Spinal cord (tissue), 10 donors: ENCODE measurements around the gene SEMA6A. TPM values are rescaled to one million over a fixed set of nuclear protein-coding genes. Genes with fewer than 3 reads are reported as not detected.

ENCODE experiments used
- DNase-seq, 6 donors: peaks; one replicate each; pipeline versions ENCODE4 v3.0.0 to v3.0.0-alpha.2; 2013 to 2015; ENCODE audit warnings: low spot score in 6 of 6, low read depth in 4 of 6
- H3K27ac ChIP-seq: one replicate; pipeline ENCODE4 v1.5.1; 2013; ENCODE audit warnings: low read depth, low read length, control low read depth
- H3K27me3 ChIP-seq: one replicate; pipeline ENCODE4 v1.6.1; 2013; ENCODE audit warnings: low read length; ENCODE audit not compliant: control insufficient read depth, insufficient read depth
- H3K36me3 ChIP-seq: one replicate; pipeline ENCODE4 v1.6.1; 2013; ENCODE audit warnings: low read length; ENCODE audit not compliant: control insufficient read depth, insufficient read depth
- H3K4me1 ChIP-seq: one replicate; pipeline ENCODE4 v1.6.1; 2013; ENCODE audit warnings: low read length; ENCODE audit not compliant: control insufficient read depth, insufficient read depth
- H3K4me3 ChIP-seq: one replicate; pipeline ENCODE4 v1.5.1; 2013; ENCODE audit warnings: low read depth, low read length, control low read depth
- H3K9me3 ChIP-seq: one replicate; pipeline ENCODE4 v1.6.1; 2013; ENCODE audit warnings: low read length; ENCODE audit not compliant: control insufficient read depth, insufficient read depth
- WGBS: methylation state at CpG from one replicate; pipeline ENCODE4 v1.1.5; 2013; ENCODE audit warnings: missing lambda C conversion rate; ENCODE audit not compliant: insufficient coverage; 5-methylcytosine and 5-hydroxymethylcytosine counted together
- polyA plus RNA-seq, 2 donors: library from polyadenylated mRNA; unstranded; fragments of 120-200 nt; gene quantifications; one replicate each; pipeline ENCODE4 v1.2.1, GENCODE V29; 2013; ENCODE audit not compliant: insufficient read length in 2 of 2
- total RNA-seq, 2 donors: library from RNA; depleted of rRNA in 1 of 2; stranded (reverse); fragments of 120-200 nt in 1 of 2; fragments of >200 nt in 1 of 2; gene quantifications; one replicate each; pipeline versions ENCODE4 v1.2.3 to v1.2.4, GENCODE V29; 2013 to 2014
- donor health status: healthy.

The SEMA6A gene
- total and polyA plus RNA-seq, 4 donors: 52.8 to 135 (median 98.0) TPM

- DNase-seq: no peak
Observed at GRCh38 chr5:116418016-116418415, 156.6 kb downstream of the SEMA6A start.

GRCh38 chr5:116415989-116416388 lies 158.6 kb downstream of the SEMA6A start:
- WGBS: 71% methylated on average over 5 of the region's 5 CpGs
- Histone ChIP-seq H3K4me1 (peaks cover 4% of the 10 kb centered on the region), H3K27ac (no peak overlapping the region), H3K27me3 (no peaks in the 10 kb centered on the region), H3K9me3 (no peaks in the 10 kb centered on the region), H3K36me3 (no peaks in the 10 kb centered on the region), H3K4me3 (no peak overlapping the region)
- no peak for DNase-seq

More at GRCh38 chr5:116418016-116418415, 156.6 kb downstream of the SEMA6A start:
- H3K27me3 ChIP-seq: no peaks in the 10 kb centered on the region
- H3K4me1 ChIP-seq: no peaks in the 10 kb centered on the region
- no peaks in the 10 kb centered on the region for H3K36me3 ChIP-seq
- no peak overlapping the region for H3K27ac ChIP-seq
- H3K4me3 ChIP-seq: no peak overlapping the region
- no CpG with 5 or more reads among the region's 2 CpGs for WGBS
- no peaks in the 10 kb centered on the region for H3K9me3 ChIP-seq

DNA sequence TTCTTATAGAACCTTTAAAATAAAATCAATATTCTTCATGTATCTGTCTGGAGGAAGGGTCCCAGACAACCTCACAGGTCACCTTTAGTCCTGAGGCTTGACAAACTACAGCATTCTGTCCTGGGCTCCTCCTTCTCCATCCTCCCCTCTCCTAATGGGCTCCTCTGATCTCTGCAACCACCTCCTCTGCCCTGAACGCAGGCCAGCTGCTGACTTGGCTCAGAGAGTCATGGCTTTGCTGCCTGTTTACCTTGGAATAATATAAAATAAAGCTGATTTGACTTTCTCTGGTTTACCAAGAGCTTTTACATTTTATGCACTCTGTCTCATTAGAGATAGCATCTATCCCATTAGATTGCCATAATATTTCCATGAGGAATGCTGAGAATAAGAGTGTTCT lies 159.4 kb downstream of the SEMA6A start:
- Histone ChIP-seq H3K36me3 (no peaks in the 10 kb centered on the region), H3K27ac (no peak overlapping the region), H3K9me3 (no peaks in the 10 kb centered on the region), H3K4me1 (peaks cover 5% of the 10 kb centered on the region), H3K4me3 (no peak overlapping the region), H3K27me3 (no peaks in the 10 kb centered on the region)
- no peak for DNase-seq
- WGBS: no CpG with 5 or more reads among the region's 1 CpG

- 62% methylated on average over 4 of the region's 5 CpGs for WGBS
Observed at GRCh38 chr5:116411101-116411571, 163.5 kb downstream of the SEMA6A start.

GRCh38 chr5:116410336-116410890 lies 164.2 kb downstream of the SEMA6A start:
- no peaks in the 10 kb centered on the region for H3K27me3 ChIP-seq
- no peak overlapping the region for H3K4me3 ChIP-seq
- 80% methylated on average over 1 of the region's 3 CpGs for WGBS
- no peak overlapping the region for H3K27ac ChIP-seq
- no peaks in the 10 kb centered on the region for H3K36me3 ChIP-seq
- H3K9me3 ChIP-seq: no peaks in the 10 kb centered on the region
- H3K4me1 ChIP-seq: peaks cover 5% of the 10 kb centered on the region
- DNase-seq: no peak

More at GRCh38 chr5:116411101-116411571, 163.5 kb downstream of the SEMA6A start:
- H3K27me3 ChIP-seq: no peaks in the 10 kb centered on the region
- DNase-seq: peak in 1 of 6 donors; percentile 41
- peaks cover 5% of the 10 kb centered on the region for H3K4me1 ChIP-seq
- no peak overlapping the region for H3K4me3 ChIP-seq
- H3K9me3 ChIP-seq: no peaks in the 10 kb centered on the region
- H3K27ac ChIP-seq: no peak overlapping the region
- no peaks in the 10 kb centered on the region for H3K36me3 ChIP-seq

DNA sequence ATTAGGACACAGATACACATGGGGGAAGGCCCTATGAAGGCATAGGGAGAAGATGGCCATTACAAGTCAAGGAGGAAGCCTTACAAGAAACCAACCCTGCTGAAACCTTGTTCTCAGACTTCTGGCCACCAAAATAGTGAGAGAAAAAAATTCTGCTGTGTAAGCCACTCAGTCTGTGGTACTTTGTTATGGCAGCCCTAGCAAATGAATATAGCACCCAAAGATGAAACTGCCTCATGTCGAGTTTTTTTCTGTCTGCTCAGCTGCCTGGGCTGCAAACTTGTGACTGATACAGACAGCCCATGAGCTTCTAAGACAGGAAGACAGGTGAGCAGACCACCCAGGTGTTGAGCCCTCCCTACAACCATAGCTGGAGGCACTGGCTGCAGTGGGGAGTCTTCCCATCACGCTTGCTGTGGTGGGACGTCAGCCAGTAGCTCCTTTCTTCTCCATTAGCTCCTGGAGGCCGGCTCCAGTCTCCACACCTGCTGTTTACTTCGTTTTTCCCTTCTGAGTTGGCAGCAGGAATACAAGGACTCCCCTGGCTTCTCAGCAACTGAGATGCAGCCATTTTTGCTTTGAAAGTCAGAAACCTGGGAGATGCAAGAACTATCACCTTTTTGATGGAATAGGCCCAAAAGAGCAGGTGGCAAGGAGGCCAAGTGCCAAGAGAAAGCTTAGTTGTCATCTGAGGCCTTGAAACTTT lies 164.9 kb downstream of the SEMA6A start:
- Histone ChIP-seq H3K4me1 (peaks cover 5% of the 10 kb centered on the region), H3K36me3 (no peaks in the 10 kb centered on the region), H3K9me3 (no peaks in the 10 kb centered on the region), H3K27ac (no peak overlapping the region), H3K27me3 (no peaks in the 10 kb centered on the region), H3K4me3 (no peak overlapping the region)
- WGBS: 63% methylated on average over 5 of the region's 5 CpGs
- peak in 1 of 6 donors; percentile 13 for DNase-seq

DNA sequence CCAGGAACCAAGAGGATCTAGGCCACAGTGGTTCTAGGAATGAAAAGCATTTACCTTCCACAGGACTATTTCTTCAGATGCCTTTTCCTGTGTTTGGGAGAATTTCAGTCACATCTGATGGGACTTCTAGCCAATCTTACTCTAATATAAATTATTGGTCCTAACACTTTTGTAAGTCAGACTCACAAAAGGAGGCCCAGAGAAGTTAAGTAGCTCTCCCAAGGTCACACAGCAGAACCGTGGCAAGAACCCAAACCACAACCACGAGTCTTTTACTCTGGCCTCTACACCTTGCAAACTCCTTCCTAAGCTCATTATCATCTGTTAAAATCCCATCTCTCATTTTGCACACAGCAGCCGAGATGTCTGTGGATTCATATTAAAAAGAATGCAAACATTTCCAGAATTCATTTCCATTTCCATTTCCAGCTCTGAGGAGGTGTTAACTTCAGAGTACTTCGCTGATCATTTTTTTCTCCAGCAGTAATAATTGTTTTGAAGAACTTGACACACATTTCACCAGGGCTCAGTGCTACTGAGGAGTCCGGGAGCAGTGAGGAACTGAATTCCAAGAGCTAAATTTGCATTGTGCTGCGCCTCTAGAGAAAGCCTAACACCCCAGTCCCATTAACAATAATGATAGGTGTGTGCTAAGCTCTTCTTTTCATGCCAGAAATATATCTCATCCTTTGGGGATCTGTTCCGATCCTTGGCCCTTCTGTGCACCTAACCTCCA lies 168.1 kb downstream of the SEMA6A start:
- no peak for DNase-seq
- no peak overlapping the region for H3K4me3 ChIP-seq
- 75% methylated on average over 2 of the region's 7 CpGs for WGBS

DNA sequence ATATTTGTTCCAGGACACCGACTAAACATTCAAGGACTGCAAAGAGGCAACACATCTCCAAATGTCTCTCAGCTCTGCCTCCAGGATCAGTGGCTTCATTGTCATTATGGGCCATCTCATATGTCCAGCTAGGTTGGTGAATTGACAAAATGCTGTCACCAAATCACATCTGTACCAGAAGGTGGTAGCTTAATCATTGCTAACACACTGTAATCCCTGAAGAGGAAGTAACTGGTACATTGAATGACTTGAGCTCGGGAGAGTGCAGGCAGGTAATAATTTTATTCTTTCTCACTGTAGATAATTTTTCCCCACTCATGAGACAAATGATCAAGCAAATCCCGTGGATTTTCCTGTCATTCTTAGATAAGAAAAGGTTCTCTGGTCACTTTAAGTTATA lies 169.8 kb downstream of the SEMA6A start:
- no peak for DNase-seq
- no peaks in the 10 kb centered on the region for H3K9me3 ChIP-seq
- H3K4me3 ChIP-seq: no peak overlapping the region
- no peaks in the 10 kb centered on the region for H3K36me3 ChIP-seq
- H3K27ac ChIP-seq: no peak overlapping the region
- 100% methylated on average over 1 of the region's 3 CpGs for WGBS
- H3K27me3 ChIP-seq: no peaks in the 10 kb centered on the region
- H3K4me1 ChIP-seq: peaks cover 3% of the 10 kb centered on the region

More for the DNA sequence above, 168.1 kb downstream of the SEMA6A start:
- Histone ChIP-seq H3K9me3 (no peaks in the 10 kb centered on the region), H3K27me3 (no peaks in the 10 kb centered on the region), H3K36me3 (no peaks in the 10 kb centered on the region), H3K4me1 (peaks cover 8% of the 10 kb centered on the region), H3K27ac (no peak overlapping the region)

DNA sequence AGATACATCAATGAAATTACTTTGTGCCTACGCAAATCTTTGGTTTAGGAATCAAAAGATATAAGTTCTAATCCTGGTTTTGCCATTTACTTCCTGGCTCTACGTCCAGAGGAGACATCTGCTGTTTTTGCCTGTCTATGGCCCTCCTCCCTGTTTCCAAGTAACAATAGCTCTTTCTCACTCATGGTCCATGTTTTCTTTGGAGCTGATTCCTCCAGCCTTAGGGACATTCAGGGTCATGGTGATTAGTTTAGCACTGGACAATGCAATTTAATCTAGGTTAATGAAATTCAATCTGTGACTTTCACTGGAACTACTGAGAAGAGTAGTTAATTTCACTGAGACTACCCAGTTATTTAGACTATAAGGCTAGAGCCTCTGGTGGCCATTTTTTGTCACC lies 170.6 kb downstream of the SEMA6A start:
- DNase-seq: no peak
- Histone ChIP-seq H3K27me3 (no peaks in the 10 kb centered on the region), H3K36me3 (no peaks in the 10 kb centered on the region), H3K9me3 (no peaks in the 10 kb centered on the region), H3K4me1 (peaks cover 3% of the 10 kb centered on the region), H3K4me3 (no peak overlapping the region), H3K27ac (no peak overlapping the region)
- 0% methylated on average over 1 of the region's 2 CpGs for WGBS
